Endothelial cell of umbilical vein (primary cell): ENCODE results near the gene ZDHHC14.

Experiments
- CTCF ChIP-seq, 2 donors: IDR thresholded peaks; 1 replicate in 1 of 2; 2 replicates in 1 of 2; pipeline ENCODE4 v1.5.1; 2011; ENCODE audit warnings: low read length in 2 of 2, mild to moderate bottlenecking in 2 of 2, moderate library complexity in 2 of 2, control low read depth in 1 of 2, inconsistent platforms in 1 of 2, low read depth in 1 of 2; ENCODE audit not compliant: insufficient read depth in 1 of 2; ENCODE audit errors: extremely low read depth in 1 of 2
- EZH2 ChIP-seq: IDR thresholded peaks from 2 replicates; pipeline ENCODE4 v1.6.1; 2012; ENCODE audit warnings: borderline replicate concordance, low read depth, mild to moderate bottlenecking, moderate library complexity, low read length, inconsistent platforms; ENCODE audit not compliant: severe bottlenecking
- FOS ChIP-seq: IDR thresholded peaks from 2 replicates; pipeline ENCODE4 v1.6.1; 2011; ENCODE audit warnings: mild to moderate bottlenecking, low read length, moderate library complexity, borderline replicate concordance; ENCODE audit not compliant: insufficient read depth
- GATA2 ChIP-seq: IDR thresholded peaks from 2 replicates; pipeline ENCODE4 v1.7.0; 2011; ENCODE audit warnings: low read depth, mild to moderate bottlenecking, moderate library complexity, mixed read lengths, low read length; ENCODE audit not compliant: insufficient read length, insufficient read depth
- JUN ChIP-seq: IDR thresholded peaks from 2 replicates; pipeline ENCODE4 v1.6.1; 2011; ENCODE audit warnings: borderline replicate concordance, low read depth; ENCODE audit not compliant: insufficient read length, insufficient read depth
- MAX ChIP-seq: IDR thresholded peaks from 2 replicates; pipeline ENCODE4 v1.6.1; 2011; ENCODE audit not compliant: insufficient read depth, insufficient read length
- MYC ChIP-seq: IDR thresholded peaks from one replicate; pipeline ENCODE4 v1.6.1; 2011; ENCODE audit warnings: mild to moderate bottlenecking, low read depth, low read length
- POLR2A ChIP-seq: IDR thresholded peaks from 2 replicates; pipeline ENCODE4 v1.6.1; 2012; ENCODE audit warnings: low read depth, mild to moderate bottlenecking, control low read depth, low read length
- POLR2AphosphoS5 ChIP-seq: IDR thresholded peaks from 2 replicates; pipeline ENCODE4 v1.6.1; 2012; ENCODE audit warnings: low read depth, mild to moderate bottlenecking, control low read depth, low read length, moderate library complexity; ENCODE audit not compliant: insufficient read depth

- TF ChIP-seq POLR2A (no peak), CTCF (IDR thresholded peaks at IDR 0.05; ENCODE audit: extremely low read depth in 1 of 2, insufficient read depth in 1 of 2, low read depth in 1 of 2, low read length in 2 of 2) (no peak), FOS (no peak), EZH2 (no peak), JUN (no peak), POLR2AphosphoS5 (no peak), MYC (no peak), MAX (no peak), GATA2 (no peak)
Measured at GRCh38 chr6:157715728-157716164, 334.8 kb downstream of the ZDHHC14 start.
